ENCODE data around the gene PPM1E.

DNA sequence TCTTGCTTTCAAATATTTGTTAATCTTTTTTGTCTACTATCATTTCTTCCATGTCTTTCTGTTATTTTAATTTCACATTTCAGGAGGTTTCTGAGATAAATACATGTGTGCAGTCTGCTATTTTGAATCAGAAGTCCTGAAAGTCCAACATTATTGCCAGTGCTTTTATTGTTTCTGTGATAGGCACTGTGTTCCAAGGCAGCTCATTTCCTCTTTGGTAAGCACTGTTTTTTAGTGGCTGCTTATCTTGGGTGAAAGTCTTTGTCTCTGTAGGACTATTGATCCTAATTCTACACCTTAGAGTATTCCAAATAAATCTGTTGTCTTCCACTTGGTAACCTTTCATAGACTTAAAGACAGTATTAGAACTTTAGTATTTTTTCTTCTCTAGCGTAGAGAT is 76.1 kb downstream of the PPM1E start:
- TF ChIP-seq EZH2 (IDR thresholded peaks at IDR 0.05; ENCODE audit: insufficient read depth, poor library complexity, severe bottlenecking), result no peak
- TF ChIP-seq EZH2phosphoT487 (IDR thresholded peaks at IDR 0.05; ENCODE audit: insufficient read depth, low read depth), result no peak
